ENCODE measurements around the gene SOD3.

SOD3 gene

DNA sequence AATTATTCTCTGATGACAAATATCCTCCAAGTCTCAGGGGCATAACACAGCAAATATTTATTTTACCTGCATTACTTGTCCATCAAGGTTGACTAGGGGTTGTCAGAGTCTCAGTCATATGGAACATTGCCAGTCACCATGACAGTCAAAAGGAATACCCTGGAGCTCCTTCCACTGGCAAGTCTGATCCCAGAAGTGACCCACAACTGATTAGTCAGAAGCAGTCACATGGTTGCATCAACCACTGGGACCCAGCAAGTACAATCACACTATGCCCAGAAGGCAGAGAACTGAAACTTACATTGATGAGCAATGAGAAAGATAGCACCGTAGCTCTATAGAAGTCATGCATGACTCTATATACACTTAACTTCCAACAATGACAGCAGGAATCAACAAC, 41.9 kb upstream of the SOD3 start:
- TF ChIP-seq CTCF (IDR thresholded peaks at IDR 0.05; ENCODE audit: low read depth, low read length, missing control alignments), result no peak
- no peak for DNase-seq (ENCODE audit: low read depth)
- no peak overlapping the region for H3K4me3 ChIP-seq (ENCODE audit: low read depth, low read length)
- in situ Hi-C loops (cut with HindIII; ENCODE audit: low sequenced_read_pairs), result no loop called here

DNA sequence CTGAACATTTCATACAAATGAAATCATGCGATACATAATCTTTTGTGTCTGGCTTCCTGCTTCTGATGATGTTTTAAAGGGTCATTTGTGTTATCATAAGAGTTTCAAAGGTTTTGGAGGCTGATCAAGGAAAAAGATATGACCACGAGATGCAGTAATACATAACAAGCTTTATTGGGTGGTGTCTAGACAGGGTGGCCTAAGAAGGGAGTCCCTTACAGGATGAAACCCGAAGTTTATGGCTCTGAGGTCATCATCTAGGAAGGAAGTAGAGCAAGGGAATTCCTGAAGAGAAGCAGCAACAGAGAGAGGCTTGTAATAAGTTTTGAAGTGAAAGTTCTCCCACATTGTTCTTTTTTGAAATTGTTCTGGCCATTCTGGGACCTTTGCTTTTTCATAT, 40.8 kb upstream of the SOD3 start:
- in situ Hi-C loops (cut with HindIII; ENCODE audit: low sequenced_read_pairs), result no loop called here
- DNase-seq (ENCODE audit: low read depth), result no peak
- H3K4me3 ChIP-seq (ENCODE audit: low read depth, low read length), result no peak overlapping the region
- TF ChIP-seq CTCF (IDR thresholded peaks at IDR 0.05; ENCODE audit: low read depth, low read length, missing control alignments), result no peak

GRCh38 chr4:24763631-24764297, 31.6 kb upstream of the SOD3 start:
- DNase-seq (ENCODE audit: low read depth), result no peak
- in situ Hi-C loops (cut with HindIII; ENCODE audit: low sequenced_read_pairs), result no loop called here
- no peak for TF ChIP-seq CTCF (IDR thresholded peaks at IDR 0.05; ENCODE audit: low read depth, low read length, missing control alignments)
- no peak overlapping the region for H3K4me3 ChIP-seq (ENCODE audit: low read depth, low read length)

GRCh38 chr4:24764345-24764744, 31.0 kb upstream of the SOD3 start:
- no peak for DNase-seq (ENCODE audit: low read depth)
- no peak overlapping the region for H3K4me3 ChIP-seq (ENCODE audit: low read depth, low read length)
- TF ChIP-seq CTCF (IDR thresholded peaks at IDR 0.05; ENCODE audit: low read depth, low read length, missing control alignments), result no peak
- in situ Hi-C loops (cut with HindIII; ENCODE audit: low sequenced_read_pairs), result no loop called here

DNA sequence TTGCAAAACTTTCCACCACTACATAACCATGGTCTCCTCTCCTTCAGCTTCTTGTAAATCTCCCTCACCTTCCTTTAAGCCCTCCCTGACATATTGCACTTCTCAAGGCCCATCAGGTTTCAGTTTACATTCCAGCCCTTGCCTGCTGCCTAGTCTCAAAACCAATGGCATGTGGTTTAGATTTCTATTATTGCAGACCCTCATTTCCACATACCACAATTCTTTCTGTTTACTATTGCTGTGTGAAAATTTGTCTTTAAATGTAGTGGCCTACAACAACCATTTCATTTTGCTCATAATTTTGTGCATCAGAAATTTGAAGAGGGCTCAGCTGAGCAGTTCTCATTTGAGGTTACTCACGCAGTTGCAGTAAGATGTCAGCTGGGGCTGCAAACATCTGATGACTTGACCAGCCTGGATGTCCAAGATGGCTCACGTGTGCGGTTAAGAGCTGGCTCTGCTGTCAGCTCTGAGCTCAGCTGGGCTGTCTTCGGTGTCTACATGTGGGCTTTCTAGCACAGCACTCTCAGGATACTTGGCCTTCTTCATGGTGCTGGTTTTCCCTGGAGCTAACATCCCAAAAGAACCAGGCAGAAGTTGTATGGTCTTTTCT, 29.9 kb upstream of the SOD3 start:
- in situ Hi-C loops (cut with HindIII; ENCODE audit: low sequenced_read_pairs), result no loop called here
- TF ChIP-seq CTCF (IDR thresholded peaks at IDR 0.05; ENCODE audit: low read depth, low read length, missing control alignments), result no peak
- H3K4me3 ChIP-seq (ENCODE audit: low read depth, low read length), result no peak overlapping the region
- DNase-seq (ENCODE audit: low read depth), result no peak

- no peak for DNase-seq (ENCODE audit: low read depth)
- in situ Hi-C loops (cut with HindIII; ENCODE audit: low sequenced_read_pairs), result no loop called here
- TF ChIP-seq CTCF (IDR thresholded peaks at IDR 0.05; ENCODE audit: low read depth, low read length, missing control alignments), result no peak
- no peak overlapping the region for H3K4me3 ChIP-seq (ENCODE audit: low read depth, low read length)
These were observed 27.4 kb upstream of the SOD3 start for GRCh38 chr4:24768006-24768405.
